GM10266 (cell line): ENCODE data around the gene PSG5.
"Not testable (repeated sequence)": the region's sequence is repeated elsewhere in the genome, so short reads cannot be mapped to it uniquely, and the experiment has no call there.

Experiments used
- DNase-seq: peaks from one replicate; pipeline ENCODE4 v3.0.0; 2012; ENCODE audit errors: extremely low spot score
- TF ChIP-seq, protein P1 (sequence below): IDR thresholded peaks from 2 replicates; pipeline ENCODE4 v1.5.1; 2012; ENCODE audit warnings: mild to moderate bottlenecking, low read depth; ENCODE audit not compliant: control insufficient read depth, insufficient read depth; ENCODE audit errors: missing control alignments

The PSG5 gene

DNA sequence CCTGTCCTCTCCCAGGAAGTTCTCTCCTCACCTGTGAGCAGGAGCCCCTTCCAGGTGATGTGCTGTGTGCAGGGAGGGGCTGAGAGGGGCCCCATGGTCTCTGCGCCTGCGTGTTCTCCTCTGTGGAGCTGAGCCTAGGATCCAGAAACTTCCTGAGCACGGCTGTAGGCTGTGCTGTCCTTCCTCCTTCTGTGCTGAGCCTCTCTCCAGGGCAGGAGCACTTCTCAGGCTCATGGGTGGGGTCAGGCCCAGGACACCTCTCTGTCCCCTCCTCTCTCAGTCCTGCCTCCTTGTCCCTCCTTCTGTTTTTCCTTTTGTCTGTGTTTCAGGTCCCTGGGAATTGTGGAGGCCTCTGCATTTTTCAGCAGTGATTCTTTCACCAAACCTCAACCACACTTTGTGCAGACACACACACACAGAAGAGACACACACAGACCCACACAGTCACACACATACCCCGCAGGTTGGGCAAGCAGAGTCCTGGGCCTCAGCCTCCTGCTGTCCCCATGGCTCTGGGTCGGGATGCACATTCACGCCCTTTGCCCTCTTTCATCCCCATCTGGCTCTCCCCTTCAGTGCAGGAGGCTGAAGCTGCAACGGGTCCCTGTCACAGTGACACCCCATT lies at the start of gene PSG5:
Gene PSG5, minus strand, starts transcription at position 226 of the 625 bp plus-strand sequence. Its CDS starts 131 bp downstream, at position 95.
- not testable (repeated sequence) for DNase-seq

DNA sequence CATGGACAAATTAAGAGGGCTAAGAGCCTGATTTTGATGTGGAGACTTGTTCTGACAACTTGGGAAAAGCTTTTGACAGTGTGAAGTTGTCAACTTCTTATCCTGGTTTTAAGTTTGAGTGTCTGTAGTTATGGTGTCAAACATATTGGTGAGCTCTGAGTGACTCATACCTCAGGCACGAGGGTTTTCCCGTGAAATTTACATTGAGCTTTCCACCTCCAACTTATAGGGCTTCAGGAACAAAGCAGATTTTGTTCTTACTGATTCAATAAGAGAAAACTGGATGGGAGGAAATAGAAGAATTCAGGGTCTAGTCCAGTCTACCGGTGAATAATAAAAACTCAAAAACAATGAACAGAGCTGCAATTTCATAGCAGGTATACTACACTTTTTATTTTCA lies 49.4 kb upstream of the PSG5 start:
- DNase-seq = not testable (repeated sequence)

DNA sequence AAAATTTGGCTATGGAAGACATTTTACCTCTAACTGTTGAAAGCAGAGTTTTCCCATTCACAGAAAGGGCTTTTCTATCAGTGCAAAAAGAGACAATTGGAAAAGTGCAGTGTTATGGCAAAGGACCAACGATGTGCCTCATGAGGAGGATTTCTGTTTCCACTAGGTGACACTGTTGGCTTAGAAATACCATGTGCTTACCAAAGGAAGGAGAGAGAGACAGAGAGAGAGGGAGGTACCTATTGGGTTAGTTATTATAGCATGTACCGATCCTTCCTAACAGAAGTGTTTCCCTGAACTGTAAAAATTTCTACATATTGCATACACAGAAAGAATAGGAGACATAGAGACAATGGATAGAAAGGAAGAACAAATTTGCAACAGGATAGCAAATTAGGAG lies 43.0 kb upstream of the PSG5 start:
- no peak for DNase-seq
- TF ChIP-seq, protein P1, sequence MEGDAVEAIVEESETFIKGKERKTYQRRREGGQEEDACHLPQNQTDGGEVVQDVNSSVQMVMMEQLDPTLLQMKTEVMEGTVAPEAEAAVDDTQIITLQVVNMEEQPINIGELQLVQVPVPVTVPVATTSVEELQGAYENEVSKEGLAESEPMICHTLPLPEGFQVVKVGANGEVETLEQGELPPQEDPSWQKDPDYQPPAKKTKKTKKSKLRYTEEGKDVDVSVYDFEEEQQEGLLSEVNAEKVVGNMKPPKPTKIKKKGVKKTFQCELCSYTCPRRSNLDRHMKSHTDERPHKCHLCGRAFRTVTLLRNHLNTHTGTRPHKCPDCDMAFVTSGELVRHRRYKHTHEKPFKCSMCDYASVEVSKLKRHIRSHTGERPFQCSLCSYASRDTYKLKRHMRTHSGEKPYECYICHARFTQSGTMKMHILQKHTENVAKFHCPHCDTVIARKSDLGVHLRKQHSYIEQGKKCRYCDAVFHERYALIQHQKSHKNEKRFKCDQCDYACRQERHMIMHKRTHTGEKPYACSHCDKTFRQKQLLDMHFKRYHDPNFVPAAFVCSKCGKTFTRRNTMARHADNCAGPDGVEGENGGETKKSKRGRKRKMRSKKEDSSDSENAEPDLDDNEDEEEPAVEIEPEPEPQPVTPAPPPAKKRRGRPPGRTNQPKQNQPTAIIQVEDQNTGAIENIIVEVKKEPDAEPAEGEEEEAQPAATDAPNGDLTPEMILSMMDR = no peak

DNA sequence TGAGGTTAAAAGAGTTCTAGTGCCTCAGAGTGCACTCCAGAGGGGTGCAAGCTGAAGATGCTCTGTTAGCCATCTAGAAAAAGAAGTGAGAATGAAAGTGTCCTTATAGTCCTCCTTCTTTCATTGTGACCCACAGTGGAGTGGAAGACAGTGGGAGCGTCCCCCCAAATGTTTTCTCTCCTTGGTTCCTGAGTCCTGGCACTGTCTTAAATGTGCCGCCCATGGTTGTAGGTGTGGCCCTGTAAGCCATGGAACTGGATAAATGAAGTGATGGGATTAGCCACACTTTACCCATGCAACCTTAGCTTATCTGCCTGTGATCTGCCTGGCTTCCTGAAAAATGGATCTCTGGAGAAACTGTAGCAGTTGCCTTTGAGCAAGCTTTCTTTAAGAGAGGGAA lies 42.4 kb upstream of the PSG5 start:
- not testable (repeated sequence) for DNase-seq

DNA sequence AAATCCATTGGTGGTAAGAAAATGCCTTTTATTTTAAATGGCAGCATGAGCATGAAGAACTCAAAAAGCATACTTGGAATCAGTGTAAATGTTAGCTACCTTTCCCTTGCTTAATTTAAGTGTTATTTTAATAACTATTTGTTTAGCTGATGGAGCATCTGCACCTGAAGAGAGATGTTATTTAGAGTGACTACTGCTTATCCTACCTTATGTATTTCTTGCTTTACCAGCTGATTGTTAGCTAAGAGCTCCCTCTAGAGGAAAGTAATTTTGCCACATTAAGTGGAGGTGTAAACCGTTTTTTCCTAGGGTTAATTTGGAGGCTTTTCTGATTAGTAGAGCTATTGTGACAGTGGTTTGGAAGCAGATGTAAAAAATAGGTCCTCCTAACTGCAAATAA lies 40.6 kb upstream of the PSG5 start:
- DNase-seq = not testable (repeated sequence)

DNA sequence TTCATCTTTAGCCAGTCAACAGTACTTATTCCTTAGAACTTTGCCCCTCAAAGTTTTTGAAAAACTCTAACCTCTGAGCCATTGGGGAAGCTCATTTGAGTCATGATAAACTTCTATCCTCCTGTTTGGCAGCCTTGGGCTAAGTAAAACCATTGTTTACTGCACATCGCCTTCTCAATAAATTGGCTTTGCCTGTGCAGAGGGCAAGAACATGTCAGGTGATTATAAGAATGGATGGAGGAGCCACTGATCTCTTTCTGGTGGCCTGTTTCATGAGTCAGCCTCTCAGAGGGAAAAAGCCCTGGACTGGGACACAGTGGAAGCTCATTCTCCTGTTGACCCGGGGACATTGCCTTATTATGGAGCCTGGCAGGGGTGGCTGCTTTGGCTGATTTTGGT lies 38.5 kb upstream of the PSG5 start:
- TF ChIP-seq, protein P1 = no peak
- no peak for DNase-seq

DNA sequence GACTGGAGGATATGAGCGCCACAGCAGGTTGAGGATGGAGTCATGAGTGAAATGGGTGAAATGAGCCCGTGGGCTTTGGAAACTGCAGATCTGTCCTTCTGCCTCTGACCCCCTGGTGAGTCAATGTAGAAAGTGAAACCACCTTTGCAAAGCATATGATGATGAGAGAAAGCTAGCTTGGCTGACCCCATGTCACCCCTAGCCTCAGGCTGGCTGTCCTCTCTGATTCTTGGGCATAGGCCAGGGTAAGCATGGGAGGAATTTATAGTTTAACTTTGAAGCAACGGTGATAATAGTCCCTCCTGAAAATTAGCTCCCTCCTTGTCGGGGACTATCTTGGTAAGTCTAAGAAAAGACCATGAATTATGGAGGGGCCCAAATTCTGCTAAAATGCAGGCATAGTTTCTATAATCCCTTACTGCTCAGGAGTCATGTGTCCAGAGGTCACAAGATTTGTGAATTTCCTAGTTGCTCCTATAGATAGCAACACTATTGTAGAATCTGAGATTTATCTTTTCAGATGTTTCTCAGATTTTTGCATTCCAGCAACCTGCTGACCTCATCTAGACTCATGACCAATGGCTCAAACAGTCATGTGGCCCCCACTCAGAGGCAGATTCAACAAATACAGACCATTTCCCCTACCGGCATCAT lies 38.0 kb upstream of the PSG5 start:
- not testable (repeated sequence) for DNase-seq

DNA sequence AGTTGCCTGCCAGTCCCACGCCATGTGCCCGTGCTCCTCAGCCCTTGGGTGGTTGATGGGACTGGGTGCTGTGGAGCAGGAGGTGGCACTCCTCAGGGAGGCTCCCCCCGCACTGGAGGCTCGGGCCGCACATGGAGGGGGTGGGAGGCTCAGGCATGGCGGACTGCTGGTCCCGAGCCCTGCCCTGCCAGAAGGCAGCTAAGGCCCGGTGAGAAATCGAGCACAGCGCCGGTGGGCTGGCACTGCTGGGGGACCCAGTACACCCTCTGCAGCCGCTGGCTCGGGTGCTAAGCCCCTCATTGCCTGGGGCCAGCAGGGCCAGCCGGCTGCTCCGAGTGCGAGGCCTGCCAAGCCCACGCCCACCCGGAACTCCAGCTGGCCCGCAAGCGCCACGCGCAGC lies 35.6 kb upstream of the PSG5 start:
- not testable (repeated sequence) for DNase-seq

DNA sequence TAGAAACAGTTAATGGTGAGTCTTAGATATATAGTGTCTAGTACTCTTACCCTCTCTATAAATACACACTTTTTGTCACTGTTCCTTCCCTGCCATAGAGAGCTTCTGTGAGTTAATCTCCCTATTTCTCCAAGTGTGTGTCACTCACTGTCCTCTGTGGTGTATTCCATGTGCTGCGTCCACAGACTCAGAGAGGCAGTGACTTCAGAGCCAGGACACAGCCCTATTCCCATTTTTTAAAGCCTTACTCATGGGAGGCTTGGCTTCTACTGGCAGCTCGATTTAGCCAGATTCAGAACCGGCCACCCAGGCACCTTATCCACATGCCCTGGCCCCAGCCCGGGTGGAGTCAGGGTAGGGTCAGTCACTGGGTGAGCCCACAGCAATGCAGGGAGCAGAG lies 32.8 kb upstream of the PSG5 start:
- not testable (repeated sequence) for DNase-seq

DNA sequence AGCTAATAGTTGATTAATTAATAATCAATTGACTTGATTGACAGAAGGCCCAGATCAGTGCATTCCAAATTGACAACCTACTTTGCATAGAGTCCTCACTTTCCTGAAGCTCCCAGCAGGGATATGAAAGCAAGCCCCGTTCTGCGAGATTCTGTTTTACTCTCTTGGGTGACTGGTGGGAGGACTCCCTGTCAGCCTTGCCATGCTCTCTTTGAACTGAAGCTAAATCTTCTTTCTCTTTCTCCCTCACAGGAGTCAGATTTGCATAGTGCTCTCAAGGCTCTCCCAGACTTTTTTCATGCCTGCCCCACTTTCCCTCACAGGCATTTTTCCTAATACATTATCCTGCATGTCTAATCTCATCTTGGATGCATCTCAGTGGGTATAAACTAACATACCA lies 29.5 kb upstream of the PSG5 start:
- DNase-seq = not testable (repeated sequence)

DNA sequence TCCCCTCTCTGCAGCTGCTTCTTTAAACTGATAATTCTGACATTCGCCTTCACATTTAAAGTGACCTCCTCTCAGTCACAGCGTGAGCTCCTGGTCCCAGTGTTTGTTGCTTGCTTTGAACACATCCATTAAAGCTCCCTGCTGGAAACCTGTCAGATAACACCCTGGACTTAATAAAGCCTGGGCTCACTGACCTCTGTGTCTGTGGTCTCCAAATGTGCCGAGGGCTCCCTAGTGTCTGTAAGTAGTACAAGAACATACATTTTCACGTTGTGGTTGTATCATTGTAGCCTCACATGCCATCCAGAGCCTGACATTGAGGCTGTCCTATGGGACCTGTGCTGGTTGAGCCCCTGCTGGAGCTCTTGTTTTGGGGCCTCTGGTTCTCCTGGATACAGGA lies 21.7 kb upstream of the PSG5 start:
- DNase-seq = no peak
- TF ChIP-seq, protein P1 = no peak

DNA sequence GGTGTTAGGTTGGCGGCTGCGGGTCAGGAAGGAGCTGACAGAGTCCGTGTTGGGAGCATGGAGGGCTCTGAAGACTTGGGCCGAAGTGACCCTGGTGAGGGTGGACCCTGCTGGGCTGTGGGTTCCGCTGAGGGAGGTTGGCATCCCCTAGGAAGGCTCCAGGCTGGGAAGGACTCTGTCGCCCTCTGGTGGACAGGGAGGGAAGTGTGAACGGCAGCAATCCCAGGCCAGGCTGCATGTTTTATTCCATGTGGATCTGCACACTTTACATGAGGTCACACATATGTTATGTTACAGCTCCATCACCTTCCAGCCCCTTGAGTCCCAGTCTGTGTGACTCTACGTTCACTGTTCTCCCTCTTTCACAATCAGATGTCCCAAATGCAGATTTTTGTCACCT lies 20.8 kb upstream of the PSG5 start:
- not testable (repeated sequence) for DNase-seq
- TF ChIP-seq, protein P1 = peak; percentile 48

DNA sequence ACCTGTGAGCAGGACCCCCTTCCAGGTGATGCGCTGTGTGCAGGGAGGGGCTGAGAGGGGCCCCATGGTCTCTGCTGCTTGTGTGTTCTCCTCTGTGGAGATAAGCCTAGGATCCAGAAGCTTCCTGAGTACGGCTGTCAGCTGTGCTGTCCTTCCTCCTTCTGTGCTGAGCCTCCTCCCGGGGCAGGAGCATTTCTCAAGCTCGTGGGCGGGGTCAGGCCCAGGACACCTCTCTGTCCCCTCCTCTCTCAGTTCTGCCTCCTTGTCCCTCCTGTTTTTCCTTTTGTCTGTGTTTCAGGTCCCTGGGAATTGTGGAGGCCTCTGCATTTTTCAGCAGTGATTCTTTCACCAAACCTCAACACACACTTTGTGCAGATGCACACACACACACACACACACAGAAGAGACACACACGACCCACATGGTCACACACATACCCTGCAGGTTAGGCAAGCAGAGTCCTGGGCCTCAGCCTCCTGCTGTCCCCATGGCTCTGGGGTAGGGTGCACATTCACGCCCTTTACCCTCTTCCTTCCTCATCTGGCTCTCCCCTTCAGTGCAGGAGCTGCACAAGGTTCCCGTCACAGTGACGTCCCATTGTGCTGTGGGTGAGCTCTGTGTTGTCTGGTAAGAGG lies 19.3 kb upstream of the PSG5 start, which contains the start of gene PSG4:
Gene PSG4, minus strand, starts transcription at position 168 of the 635 bp plus-strand sequence. Its CDS starts 102 bp downstream, at position 66.
- DNase-seq = not testable (repeated sequence)

DNA sequence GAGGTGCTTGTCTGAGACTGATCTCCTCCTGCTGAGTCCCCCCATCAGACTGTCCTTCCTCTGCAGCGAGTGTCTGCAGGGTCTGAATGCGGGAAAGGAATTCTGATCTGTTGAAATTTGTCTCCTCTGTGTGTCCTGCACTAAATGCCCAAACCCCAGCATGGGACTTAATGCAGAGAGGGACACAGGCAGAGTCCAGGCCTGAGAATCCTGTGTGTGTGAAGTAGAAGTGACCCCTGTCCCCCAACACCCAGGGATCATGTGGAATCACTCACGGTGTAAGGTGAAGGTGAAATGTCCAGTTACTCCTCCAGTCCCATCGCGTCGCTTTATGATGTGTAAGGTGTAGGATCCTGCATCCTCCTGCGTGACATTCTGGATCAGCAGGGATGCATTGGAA lies 17.3 kb upstream of the PSG5 start:
- not testable (repeated sequence) for DNase-seq

DNA sequence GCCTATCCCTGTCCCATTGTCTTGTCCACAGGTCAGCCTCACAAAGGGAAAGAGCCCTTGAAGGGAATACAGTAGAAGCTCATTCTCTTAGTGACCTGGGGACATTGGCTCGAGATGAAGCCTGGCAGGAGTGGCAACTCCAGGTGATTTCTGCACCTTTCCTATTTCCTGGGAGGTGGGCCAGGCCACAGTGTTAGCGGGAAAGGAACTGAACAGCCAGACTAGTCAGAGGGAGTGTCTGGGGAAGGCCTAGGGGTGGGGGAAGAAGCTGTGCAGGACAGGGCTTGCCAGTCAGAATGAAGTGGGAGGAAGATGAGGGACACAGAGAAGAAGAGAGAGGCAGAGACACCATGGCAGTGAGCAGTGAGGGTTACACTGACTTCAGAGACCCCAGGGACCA lies 15.6 kb upstream of the PSG5 start:
- DNase-seq = not testable (repeated sequence)
